Epithelial cell of prostate (primary cell): ENCODE results near the gene TAF5L.
"Not testable (repeated sequence)": the region's sequence is repeated elsewhere in the genome, so short reads cannot be mapped to it uniquely, and the experiment has no call there.

Experiments used
- DNase-seq: peaks from one replicate; pipeline ENCODE4 v3.0.0-alpha.2; 2011; ENCODE audit warnings: low read depth, low spot score
- H3K27ac ChIP-seq: fragments of 450-650 bp; 2 replicates; pipeline ENCODE4 v1.5.1; 2017; ENCODE audit warnings: mild to moderate bottlenecking

The TAF5L gene

DNA sequence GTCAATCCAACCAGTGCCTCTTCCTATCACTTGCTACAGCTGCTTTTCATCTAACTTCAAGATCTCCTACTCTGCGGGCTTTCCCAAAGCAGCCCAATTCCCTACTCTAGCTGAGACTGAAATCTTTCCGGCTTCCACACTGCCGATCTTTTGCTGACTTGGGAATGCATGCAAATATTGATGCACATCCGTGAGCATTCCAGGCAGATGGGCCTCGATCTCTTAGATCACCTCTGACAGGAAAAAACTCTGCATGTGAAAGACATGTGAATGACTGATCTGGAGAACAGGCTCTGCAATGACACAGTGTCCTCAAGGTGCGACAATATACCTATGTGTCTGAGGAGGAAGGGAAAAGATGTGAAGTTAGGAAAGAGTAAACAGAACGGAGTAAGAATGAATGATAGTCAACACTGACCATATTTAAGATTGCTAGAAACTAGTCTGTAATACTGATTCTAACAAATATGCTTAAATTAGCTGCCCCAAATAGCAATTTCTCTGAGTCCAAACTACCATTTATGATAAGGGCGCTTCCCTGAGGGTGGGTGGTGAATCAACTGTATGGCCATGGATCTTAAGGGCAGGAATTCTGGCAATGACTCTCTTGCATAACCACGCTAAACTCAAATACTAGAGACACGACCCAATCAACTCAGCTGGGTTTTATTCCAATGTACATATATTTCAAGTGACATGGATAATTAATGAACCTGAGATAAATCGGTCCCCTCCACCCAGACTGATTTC lies 8.4 kb downstream of the TAF5L start:
- no peak for DNase-seq
- H3K27ac ChIP-seq: no peak overlapping the region

DNA sequence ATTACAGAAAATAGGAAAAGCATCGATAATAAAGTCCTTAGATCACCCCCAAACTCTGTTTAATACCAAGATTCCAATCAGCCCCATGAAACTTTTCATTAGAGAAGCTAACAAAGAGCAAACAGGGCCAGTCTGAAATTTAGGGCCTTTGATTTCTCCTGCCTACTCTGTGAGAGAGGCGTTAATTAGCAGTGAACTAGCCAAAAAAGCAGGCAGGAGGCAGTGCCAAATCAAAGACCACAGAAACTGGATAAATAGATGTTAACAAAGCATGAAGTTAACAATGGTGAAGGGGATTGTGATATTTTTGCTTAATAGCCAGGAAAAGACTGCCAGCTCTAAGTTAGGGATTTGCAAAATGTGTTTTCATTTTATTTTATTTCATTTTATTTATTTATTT lies 11.2 kb downstream of the TAF5L start:
- H3K27ac ChIP-seq: no peak overlapping the region
- DNase-seq: no peak

DNA sequence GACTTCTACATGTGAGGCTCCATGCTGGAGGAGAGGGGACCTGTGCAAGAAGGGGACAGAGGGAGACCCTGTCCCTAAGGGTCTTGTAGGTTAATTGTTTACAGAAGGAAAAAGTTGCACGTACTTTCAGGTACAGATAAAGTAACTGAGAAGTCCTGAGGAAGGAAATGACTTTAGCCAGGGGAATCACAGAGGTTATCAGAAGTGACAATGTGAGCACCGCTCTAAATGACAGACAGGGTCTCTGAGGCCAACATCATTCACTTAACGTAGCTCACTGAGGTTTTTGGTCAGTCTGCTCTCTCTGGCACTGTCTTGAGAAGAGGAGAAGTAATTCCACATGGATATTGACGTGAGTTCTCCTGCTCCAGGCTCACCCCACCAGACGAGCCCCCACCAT lies 12.0 kb downstream of the TAF5L start:
- no peak overlapping the region for H3K27ac ChIP-seq
- no peak for DNase-seq

DNA sequence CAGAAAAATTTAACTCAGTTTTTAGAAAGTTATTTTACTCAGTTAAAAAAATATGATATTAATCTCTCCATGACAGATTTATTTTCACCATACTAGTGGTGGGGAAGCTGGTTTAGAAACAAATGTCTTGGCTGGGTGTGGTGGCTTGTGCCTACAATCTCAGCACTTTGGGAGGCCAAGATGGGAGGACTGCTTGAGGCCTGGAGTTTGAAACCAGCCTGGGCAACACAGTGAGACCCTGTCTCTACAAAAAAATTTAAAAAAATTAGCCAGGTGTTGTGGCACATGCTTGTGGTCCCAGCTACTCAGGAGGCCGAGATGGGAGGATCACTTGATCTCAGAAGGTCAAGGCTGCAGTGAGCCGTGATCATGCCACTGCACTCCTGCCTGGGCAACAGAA lies 17.3 kb downstream of the TAF5L start:
- no peak overlapping the region for H3K27ac ChIP-seq
- no peak for DNase-seq

DNA sequence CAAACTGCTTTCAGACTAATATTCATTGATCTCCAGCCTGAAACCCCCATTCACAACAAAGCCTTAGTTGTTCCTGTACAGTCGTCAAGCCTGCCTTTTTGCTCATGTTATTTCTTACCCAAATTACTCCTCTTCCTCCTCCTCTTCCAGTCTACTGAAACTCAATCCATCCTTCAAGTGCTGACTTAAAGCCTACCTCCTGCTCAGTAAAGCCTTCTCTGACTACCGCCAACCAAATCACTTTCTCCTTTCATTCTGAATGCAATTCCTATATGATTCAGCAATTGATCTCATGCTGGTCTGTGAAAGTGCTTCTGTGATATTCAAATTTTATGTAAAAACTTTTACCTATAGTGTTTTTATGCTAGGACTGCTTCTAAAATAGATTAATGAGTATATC lies 18.6 kb downstream of the TAF5L start:
- no peak for DNase-seq
- no peak overlapping the region for H3K27ac ChIP-seq

DNA sequence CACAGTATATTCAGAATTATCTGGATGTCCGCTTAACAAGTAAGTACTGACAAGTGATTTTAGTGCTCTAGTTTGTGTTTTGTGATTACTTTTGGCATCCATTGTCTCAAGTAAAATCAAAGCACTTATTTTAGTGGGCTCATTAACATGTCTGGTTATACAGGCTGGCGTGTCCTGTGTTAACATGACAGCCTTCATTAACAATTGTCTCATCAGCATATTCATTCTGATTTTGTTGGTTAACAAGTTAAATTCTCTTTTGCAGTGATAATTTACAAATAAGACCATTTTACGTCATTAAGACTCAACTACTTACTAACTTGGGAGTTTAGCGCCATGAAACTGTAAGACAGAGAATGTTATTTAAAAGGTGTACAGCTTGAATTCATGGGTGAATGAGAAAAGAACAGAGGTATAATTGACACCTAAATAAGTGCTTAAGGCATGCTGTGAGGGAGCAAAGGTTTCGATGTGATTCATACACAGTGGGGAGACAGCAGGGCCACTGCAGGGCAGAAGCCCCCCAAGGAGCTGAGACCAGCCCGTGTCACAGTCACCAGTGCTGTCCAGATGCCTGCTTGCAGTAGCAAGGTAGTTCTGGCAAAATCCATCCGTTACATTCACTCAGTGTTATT lies 22.4 kb downstream of the TAF5L start:
- H3K27ac ChIP-seq: no peak overlapping the region
- DNase-seq: no peak

DNA sequence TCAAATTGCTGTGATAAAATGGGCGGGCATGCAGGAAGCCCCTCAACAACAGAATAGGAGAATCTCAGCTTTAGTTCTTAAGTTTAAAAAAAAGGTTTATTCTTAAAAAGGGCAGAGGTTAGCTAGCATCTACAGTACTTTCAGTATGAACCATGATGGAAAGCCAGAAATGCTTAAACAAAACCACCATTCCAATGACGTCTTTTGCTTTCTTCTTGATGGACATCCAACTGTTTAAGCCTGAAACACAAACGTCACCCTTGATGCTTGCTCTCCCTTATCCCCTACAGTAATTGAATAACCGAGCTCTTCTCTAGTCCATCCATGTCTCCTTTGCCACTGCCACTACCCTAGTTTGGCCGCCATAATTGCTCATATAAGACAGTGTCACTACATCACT lies 25.7 kb downstream of the TAF5L start:
- no peak for DNase-seq
- no peak overlapping the region for H3K27ac ChIP-seq

DNA sequence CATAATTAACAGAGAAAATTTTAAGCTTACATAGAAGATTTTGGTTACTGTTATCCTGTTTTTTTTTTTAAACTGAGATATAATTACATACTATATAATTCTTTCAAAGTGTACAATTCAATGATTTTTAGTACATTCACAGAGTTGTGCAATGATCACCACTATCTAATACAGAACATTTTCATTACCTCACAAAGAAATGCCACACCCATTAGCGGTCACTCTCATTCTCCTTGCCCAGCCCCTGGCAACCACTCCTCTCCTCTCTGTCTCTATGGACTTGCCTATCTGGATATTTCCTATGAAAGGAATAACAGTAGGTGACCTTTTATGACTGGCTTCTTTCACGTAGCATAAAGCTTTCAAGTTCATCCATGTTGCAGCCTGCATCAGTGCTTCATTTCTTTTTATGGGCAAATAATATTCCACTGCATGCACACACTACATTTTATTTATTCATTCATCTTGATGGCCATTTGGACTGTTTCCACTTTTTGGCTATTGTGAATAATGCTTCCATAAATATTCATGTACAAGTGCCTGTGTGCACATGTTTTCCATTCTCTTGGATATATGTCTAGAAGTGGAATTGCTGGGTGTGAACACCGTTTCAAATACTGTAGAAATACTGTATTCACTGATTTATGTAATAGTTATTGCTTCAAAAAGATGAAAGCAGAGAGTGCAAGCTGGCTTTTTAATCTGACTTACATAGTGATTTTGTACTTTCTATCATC lies 26.5 kb downstream of the TAF5L start:
- DNase-seq: no peak
- H3K27ac ChIP-seq: no peak overlapping the region

DNA sequence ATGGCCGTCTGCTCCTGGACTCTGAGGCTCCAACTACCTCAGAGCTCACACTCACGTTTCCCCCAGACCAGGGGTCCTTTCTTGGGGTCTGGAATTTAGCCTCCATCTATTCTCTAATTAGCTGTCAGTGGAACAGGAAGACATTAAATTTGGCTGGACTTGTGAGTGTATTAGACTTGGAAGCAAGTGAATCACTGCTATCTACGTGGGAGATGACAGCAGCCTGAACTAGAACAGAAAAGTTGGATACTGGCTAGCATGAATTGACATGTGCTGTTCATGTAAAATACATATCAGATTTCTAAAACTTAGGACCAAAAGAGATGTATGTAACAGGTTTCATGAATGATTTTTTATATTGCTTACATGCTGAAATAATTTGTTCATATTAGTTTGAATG lies 28.0 kb downstream of the TAF5L start:
- no peak for DNase-seq
- no peak overlapping the region for H3K27ac ChIP-seq

DNA sequence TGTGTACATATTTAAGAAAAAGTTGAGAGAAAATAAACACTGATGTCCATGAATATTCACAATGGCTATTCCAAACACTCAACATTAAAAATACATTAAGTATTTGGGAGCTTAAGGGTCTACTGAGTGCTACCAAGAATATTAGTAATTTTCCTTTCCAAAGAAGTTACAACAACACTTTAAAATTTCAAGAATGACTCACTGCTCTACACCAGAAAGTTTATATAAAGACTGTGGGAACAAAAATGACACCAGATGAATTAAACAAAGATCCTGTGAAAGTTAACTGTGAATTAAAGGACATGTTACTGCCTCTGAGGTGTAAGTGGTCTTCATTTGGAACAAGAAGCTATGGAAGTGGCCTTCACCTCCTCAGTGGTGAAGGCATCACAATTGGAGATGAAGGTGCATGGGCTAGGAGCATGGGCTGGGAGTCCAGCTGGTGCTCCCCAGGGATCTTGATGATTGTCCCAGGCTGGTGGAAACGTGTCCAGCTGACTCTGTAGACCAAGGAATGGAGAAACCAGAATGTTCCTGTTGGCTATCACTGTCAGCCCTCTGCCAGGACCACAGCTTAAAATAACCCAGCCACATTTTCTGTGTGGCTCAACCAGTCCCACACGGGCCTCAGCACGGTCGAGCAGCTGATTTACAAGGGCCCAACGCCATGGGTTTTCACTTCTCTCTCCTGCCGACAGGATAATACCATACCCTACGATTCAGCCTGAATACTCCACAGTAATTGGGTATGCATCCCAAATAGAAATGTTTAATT lies 28.8 kb downstream of the TAF5L start:
- H3K27ac ChIP-seq: no peak overlapping the region
- DNase-seq: no peak

DNA sequence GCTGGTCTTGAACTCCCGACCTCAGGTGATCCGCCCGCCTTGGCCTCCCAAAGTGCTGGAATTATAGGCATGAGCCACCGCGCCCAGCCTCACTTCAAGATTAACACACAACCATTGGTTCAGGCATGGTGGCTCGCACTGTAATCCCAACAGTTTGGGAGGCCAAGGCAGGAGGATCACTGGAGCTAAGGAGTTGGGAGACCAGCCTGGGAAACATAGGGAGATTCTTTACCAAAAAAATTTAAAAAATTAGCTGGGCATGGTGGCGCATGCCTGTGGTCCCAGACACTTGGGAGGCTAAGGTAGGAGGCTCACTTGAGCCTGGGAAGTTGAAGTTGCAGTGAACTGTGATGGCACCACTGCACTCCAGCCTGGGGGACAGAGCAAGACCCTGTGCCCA lies 30.0 kb downstream of the TAF5L start:
- DNase-seq: not testable (repeated sequence)

DNA sequence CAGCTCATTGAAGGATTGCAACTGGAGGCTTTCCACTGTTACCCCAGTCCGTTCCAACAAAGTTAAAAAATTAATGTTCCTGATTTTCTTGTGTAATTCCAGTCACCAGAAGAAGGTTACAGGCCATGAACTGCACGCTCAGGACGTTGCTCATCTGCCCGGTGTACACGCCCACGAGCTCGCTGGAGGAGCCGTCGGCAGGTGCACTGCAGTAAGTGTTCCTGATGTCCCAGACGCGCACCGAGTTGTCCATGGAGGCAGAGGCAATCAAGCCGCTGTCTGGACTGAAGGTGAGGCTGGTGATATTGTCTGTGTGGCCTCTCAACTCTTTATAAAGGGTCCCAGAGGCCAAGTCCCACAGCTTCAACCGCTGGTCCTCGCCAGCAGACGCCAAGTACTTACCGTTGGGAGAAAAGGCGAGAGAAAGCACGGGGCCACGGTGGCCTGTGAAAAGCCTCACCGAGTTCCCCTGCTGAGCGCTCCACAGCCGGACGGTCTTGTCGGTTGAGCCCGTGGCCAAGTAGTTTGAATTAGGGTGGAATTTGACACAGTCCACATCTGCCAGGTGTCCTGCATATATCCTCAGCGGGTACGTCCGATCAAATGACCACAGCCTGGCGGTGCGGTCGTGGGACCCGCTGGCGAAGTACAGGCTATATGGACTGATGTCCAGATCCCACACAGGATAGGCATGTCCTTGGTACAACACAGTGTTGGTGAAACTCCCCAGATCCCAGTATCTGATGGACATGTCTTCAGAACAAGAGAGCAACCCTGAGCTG lies 31.5 kb downstream of the TAF5L start:
- DNase-seq: no peak
- no peak overlapping the region for H3K27ac ChIP-seq

More for the DNA sequence above, 30.0 kb downstream of the TAF5L start:
- not testable (repeated sequence) for H3K27ac ChIP-seq

DNA sequence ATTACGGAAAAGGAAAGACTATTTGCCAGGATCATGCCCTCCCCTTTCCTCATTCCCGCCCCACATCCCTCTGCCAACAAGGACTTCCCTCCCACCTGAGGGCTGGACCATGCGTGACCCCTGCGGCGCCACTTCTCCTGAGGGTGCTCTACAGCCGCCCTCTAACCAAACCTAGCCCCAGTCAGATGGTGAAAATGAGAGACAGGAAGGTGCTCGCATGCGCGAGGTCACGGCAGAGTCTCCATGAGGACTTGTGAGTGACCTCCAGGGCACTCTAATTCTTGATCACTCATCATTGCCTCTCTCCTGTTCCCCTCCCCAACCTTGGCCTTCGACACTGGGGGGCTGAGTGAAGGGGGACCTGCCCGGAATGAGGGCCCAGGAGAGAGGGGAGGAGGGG lies 32.1 kb downstream of the TAF5L start:
- DNase-seq: no peak
- no peak overlapping the region for H3K27ac ChIP-seq

DNA sequence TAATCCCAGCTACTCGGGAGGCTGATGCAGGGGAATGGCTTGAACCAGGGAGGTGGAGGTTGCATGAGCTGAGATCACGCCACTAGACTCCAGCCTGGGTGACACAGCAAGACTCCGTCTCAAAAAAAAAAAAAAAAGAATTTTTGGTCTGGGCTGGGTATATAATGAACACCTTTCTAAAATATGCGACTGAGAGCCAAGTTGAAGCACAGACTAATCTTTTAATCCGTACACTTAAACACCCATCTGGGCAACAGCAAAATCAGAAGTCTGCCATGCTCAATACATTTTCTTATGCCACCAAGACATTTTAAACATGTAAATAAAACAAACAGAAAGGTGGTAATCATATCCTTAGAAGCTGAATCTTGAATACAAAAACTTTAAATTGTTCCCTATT lies 35.8 kb downstream of the TAF5L start:
- H3K27ac ChIP-seq: no peak overlapping the region
- DNase-seq: no peak

DNA sequence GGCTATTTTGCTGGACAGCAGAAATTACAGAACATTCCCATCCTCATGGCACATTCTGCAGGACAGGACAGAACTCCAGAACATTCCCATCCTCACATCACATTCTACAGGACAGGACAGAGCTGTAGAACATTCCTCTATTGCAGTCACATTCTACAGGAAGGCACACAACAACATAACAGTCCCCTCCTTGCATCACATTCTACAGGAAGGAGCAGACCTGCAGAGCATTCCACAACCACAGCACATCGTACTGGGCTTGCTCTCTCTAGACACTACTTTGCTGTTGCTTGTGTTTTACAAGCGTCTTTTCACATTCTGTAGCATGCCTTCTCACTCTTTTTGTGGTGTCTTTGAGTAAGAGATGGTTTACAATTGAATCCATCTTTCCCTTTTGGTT lies 40.6 kb downstream of the TAF5L start:
- H3K27ac ChIP-seq: no peak overlapping the region
- no peak for DNase-seq

DNA sequence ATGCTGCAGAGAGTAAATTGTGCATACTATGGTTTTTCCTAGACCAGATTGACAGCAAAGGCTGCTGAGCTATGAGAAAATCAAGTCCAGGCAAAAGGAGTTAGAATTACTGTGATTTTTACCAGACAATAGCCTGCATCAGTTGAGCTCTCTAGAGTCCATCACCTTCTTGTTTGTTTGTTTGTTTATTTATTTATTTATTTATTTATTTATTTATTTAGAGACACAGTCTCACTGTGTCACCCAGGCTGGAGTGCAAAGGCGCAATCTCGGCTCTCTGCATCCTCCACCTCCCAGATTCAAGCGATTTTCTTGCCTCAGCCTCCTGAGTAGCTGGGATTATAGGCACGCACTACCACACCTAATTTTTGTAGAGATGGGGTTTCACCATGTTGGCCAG lies 43.2 kb downstream of the TAF5L start:
- H3K27ac ChIP-seq: no peak overlapping the region
- no peak for DNase-seq

DNA sequence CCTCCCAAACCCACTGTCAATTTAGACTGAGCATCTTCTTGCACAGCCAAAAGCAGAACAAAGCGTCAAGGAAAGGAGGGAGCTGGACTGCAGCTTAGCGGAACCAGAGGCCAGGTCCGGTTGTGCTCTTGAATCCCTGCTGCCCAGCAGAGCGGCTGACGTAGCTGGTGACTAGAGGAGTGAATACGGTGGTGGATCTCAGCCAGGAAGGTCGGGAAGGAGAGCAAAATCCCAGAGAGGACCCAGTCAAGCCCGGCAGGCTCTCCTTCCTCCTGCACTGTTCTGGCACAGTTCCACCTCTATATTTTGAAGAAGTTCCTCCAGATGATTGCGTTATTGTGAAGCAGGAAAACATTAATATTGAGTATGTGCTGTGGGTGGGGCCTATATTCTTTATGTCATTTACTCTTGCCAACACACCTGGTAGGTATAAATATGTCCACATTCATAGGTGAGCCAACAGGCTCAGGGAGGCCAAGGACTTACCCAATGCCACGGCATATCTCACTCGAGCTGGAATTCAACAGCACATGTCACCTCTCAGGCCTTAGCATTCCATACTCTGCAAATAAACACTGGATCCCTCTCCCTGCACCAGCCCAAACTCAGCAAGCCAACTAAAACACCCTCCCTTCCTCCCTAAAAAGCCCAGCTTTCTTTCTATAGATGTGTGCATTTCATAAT lies 43.8 kb downstream of the TAF5L start:
- no peak overlapping the region for H3K27ac ChIP-seq
- DNase-seq: no peak

DNA sequence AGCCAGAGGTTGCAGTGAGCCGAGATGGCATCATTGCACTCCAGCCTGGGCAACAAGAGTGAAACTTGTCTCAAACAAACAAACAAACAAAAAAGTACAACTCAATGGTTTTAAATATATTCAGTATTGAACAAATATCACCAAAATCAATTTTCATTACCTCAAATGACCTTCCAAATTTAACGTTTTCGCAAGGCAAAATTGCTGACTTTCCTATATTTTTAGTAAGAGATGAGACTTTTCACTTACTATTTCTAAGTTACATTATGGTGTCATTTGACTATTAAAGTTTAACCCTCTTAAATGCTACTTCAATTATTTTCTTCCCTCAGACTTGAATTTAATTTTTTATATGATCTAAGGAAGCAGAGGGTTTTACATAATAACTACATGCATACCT lies 44.4 kb downstream of the TAF5L start:
- DNase-seq: no peak
- H3K27ac ChIP-seq: no peak overlapping the region

DNA sequence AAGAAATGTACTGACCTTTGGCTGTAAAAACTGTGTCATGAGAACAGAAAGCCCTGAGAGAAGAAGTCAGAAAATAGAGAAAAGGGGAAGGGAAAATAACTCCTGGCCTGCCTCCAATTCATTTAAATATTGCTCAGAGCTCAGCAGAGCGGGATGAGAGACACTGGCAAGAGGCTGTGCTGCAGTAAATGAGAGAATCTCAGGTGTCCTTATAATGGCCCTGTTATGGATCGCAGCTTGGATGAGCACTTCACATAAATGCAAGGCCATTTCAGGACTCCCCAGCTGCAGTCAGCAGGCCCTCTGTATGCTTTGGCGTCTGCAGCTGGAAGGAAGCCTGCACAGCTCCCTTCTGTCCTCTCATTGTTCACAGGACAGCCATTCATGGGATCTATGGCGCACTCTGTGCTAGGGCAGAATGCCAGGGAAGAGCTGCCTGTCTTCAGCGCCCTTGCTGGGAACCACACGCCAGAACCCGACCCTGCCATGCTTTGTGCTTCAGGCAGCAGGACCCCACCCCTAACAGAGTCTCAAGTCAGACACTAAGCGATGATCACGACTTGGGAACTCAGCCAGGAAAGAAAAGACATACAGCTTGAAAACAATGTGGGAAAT lies 46.8 kb downstream of the TAF5L start:
- no peak for DNase-seq
- H3K27ac ChIP-seq: no peak overlapping the region
